ENCODE data around the gene OR1I1.
A peak's percentile ranks its signal among the peaks of the same experiment; 100 is the strongest.
"Not testable (repeated sequence)": the region's sequence is repeated elsewhere in the genome, so short reads cannot be mapped to it uniquely, and the experiment has no call there.

OR1I1 gene

GRCh38 chr19:15081911-15082310 lies at the start of gene OR1I1:
TSS of gene OR1I1 (plus strand) at chr19:15082211. CDS start at chr19:15087066, 4,855 bp downstream.
- DNase-seq = no peak

GRCh38 chr19:15035795-15036311 lies 46.2 kb upstream of the OR1I1 start:
- no peak for DNase-seq

- no peak for DNase-seq
Observed at GRCh38 chr19:15037586-15037985, 44.4 kb upstream of the OR1I1 start.

GRCh38 chr19:15038294-15038693 lies 43.7 kb upstream of the OR1I1 start:
- no peak for DNase-seq

- no peak for DNase-seq
Observed at GRCh38 chr19:15042003-15042402, 40.0 kb upstream of the OR1I1 start.

- DNase-seq = no peak
Observed at GRCh38 chr19:15042826-15043225, 39.2 kb upstream of the OR1I1 start.

GRCh38 chr19:15045506-15045905 lies 36.5 kb upstream of the OR1I1 start:
- DNase-seq = no peak

- no peak for DNase-seq
Observed at GRCh38 chr19:15047680-15048079, 34.3 kb upstream of the OR1I1 start.

- no peak for DNase-seq
Observed at GRCh38 chr19:15048128-15048527, 33.9 kb upstream of the OR1I1 start.

GRCh38 chr19:15048885-15049541 lies 33.0 kb upstream of the OR1I1 start, which contains the start of gene CASP14:
TSS of gene CASP14 (plus strand) at chr19:15049480. CDS start at chr19:15052252, 2,772 bp downstream.
- DNase-seq = no peak

- DNase-seq = no peak
Observed at GRCh38 chr19:15050639-15051038, 31.4 kb upstream of the OR1I1 start.

GRCh38 chr19:15062036-15062435 lies 20.0 kb upstream of the OR1I1 start:
- DNase-seq = no peak

- DNase-seq = not testable (repeated sequence)
Observed at GRCh38 chr19:15070386-15070785, 11.6 kb upstream of the OR1I1 start.

GRCh38 chr19:15072930-15073647 lies 8.9 kb upstream of the OR1I1 start:
- DNase-seq = no peak

GRCh38 chr19:15074371-15074770 lies 7.6 kb upstream of the OR1I1 start:
- DNase-seq = no peak

- no peak for DNase-seq
Observed at GRCh38 chr19:15075806-15076205, 6.2 kb upstream of the OR1I1 start.

GRCh38 chr19:15080002-15080401 lies 2.0 kb upstream of the OR1I1 start:
- not testable (repeated sequence) for DNase-seq

- no peak for DNase-seq
Observed at GRCh38 chr19:15087182-15087581, 5.2 kb downstream of the OR1I1 start.

GRCh38 chr19:15091918-15092753 lies 10.1 kb downstream of the OR1I1 start:
- DNase-seq = peak; percentile 42 to 85 (median 45)

- DNase-seq = no peak
Observed at GRCh38 chr19:15093001-15093400, 11.0 kb downstream of the OR1I1 start.

GRCh38 chr19:15096223-15096622 lies 14.2 kb downstream of the OR1I1 start:
- no peak for DNase-seq

- peak in 1 of 3 experiments; percentile 6 for DNase-seq
Observed at GRCh38 chr19:15097980-15098379, 16.0 kb downstream of the OR1I1 start.

GRCh38 chr19:15098460-15098859 lies 16.4 kb downstream of the OR1I1 start:
- no peak for DNase-seq

Measured in NCI-H1417 (cell line).